Ramos (cell line): ENCODE measurements around the gene KRT6A.
"Not testable (repeated sequence)": the region's sequence is repeated elsewhere in the genome, so short reads cannot be mapped to it uniquely, and the experiment has no call there.

ENCODE experiments used
- in situ Hi-C: fragments of 300-500 bp; cut with MboI; formaldehyde crosslinking; loops from one replicate; pipeline ENCODE4 v1.14.3; 2022; ENCODE audit warnings: low sequenced_read_pairs; ENCODE audit not compliant: unreplicated experiment

The KRT6A gene

DNA sequence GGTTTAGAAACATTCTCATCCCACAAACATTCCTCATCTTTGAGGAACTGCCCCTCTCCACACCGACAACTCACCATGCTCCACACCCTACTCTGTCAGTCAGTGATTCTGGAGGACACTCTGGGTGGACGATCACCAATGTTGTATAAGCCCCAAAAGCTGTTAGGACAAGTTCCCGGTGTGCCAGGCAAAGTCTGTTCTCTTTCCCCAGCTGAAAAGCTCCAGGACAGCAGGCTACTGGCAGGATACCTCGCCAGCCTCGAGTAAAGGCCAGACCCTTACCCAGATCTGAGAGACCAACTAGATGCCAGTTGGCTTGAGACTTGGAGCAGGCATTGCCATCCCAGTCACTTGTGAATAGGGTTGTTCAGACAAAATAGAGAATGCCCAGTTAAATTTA, 15.2 kb upstream of the KRT6A start:
- in situ Hi-C loops: no loop called here

- in situ Hi-C loops: no loop called here
Observed at GRCh38 chr12:52506858-52507715, 14.0 kb upstream of the KRT6A start.

DNA sequence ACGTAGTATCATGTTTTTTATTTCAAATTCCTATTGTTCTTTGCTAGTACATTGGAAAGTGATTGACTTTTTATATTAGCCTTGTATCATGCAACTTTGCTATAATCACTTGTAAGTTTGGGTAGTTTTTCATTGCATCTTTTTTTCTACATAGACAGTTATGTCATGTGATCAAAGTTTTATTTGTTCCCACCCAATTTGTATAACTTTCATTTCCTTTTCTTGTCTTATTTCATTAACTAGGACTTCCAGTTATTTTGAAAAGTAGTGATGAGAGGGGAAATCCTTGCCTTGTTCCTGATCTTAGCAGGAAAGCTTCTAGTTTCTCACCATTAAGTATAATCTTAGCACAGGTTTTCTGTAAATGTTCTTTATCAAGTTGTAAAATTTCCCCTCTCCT, 9.8 kb upstream of the KRT6A start:
- in situ Hi-C loops: no loop called here

- in situ Hi-C loops: no loop called here
Observed at GRCh38 chr12:52501490-52501889, 8.4 kb upstream of the KRT6A start.

DNA sequence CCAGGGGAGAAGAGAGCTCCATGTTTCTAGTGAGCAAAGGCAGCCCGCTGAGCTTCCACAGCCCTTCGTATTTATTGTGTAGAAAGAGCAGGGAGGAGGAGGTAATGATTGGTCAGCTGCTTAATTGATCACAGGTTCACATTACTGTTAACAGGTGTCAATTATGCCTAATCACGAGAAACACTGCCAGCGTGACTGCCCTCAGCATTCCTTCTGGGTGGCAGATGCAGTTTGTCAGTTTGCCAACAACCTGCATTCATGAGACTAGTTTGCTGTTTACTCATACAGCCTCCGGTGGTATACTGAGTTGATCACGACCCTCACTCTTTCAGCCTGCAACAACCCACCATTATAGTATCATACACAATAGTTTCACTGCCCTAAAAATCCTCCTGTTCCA, 7.5 kb upstream of the KRT6A start:
- in situ Hi-C loops: not testable (repeated sequence)

- in situ Hi-C loops: no loop called here
Observed at GRCh38 chr12:52499806-52500560, 6.9 kb upstream of the KRT6A start.

DNA sequence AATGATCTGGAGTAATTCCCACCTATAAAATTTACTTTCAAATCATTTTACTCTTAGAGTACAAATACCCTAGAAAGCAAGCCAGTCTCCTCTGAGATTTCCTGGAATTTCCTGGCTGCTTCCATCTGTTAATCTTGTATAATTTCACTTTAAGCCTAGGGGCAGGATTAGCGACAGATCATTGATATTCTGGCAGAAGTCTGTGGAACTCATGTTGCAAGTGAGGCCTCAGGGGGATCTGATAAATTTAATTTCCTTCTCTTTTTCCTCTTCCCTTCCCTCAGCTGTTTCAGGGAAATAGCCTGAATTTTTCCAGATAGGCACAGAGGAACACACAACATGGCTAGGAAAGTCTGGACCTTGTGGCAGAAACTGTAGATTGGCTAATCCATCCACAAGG, 5.9 kb upstream of the KRT6A start:
- in situ Hi-C loops: no loop called here

DNA sequence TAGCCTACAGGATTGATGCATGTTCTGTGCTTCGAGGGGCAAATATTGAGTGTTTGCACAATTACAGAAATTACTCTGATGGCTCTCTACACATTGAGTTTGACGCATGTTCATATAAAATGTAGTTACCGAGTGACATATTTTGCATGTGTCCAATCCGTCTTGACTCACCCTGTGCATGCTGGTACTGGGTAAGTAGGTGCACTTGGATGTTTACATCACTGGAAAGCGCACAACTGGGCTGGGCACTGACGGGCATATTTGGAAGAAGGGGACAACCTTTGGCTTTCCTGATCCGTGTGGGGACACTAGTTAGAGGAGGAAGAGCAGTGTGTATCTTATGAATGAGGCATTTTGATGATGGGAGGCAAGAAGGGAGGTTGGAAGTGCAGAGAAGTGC, 4.9 kb upstream of the KRT6A start:
- in situ Hi-C loops: no loop called here

GRCh38 chr12:52496590-52497071, 3.6 kb upstream of the KRT6A start:
- in situ Hi-C loops: no loop called here

GRCh38 chr12:52496054-52496453, 3.0 kb upstream of the KRT6A start:
- in situ Hi-C loops: no loop called here

DNA sequence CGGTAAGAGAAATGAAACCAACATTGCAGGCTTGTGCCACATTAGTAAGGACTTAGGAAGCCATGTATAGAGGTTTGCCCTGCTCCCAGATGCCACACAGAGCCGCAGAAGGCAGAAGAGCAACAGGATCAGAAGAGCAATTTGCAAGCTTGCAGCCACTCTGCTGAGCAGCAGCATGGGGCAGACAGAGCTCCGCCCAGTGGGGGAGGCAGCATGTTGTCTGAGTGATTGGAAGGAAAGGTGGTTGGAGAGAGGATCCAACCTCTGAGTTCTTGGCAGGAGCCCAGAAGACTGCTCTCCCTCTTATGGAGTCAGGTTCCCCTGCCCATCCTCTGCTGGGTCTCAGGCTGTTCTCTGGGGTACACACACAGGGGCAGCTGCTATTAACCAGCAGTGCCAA, 2.3 kb upstream of the KRT6A start:
- in situ Hi-C loops: no loop called here

DNA sequence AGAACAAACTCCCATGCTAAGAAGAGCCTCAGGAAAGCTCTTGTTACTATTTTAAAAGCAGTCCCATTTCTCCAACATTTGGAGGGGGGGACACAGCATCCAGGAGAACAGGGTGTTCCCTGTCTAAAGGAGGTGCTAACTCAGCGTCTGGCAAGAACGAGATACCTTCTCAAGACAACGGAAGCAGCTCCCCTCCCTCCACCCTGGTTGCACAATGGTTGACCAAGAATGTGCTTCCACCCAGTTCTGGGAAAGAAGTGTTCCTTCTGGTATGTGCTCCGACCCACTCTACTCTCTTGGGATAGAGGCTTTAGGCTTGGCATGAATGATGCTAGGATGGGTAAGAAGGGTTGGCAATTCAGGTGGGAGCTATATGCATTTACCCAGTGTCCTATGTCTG, 1.5 kb upstream of the KRT6A start:
- in situ Hi-C loops: no loop called here

GRCh38 chr12:52494100-52494499, 1.0 kb upstream of the KRT6A start:
- in situ Hi-C loops: no loop called here

GRCh38 chr12:52492405-52492804, 652 bp downstream of the KRT6A start:
- in situ Hi-C loops: not testable (repeated sequence)

DNA sequence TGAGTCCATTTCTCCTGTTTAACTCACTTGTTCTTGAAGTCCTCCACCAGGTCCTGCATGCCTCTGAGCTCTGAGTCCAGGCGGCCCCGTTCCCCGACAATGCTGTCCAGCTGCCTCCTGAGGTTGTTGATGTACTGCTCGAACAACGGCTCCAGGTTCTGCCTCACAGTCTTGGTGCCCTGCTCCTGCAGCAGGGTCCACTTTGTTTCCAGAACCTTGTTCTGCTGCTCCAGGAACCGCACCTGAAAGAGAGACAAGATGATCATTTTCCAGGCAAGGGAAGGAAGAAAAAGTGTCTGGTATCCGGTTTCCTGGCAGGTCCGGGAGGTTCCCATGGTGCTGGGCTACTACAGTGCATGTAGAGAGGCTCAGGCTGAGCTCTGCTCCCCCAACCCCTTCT, 1.6 kb downstream of the KRT6A start:
- in situ Hi-C loops: not testable (repeated sequence)

DNA sequence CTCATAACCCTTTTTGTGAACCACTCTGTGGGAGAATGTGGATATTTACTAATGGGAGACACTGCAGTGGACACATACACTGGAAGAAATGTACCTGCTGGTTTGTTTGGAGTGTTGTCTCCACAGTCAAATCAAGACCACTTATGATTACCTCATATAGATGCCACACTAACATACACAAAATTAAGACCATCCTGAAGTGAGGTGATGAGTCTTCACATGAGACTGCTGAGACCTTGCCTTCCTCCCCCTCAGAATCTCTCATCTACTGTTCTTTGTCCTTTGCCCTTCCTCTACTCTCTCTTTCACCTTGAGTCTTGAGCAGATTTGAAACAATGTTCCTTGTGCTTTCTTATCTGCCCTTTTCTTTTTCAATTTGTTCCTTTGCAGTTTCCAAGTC, 4.3 kb downstream of the KRT6A start:
- in situ Hi-C loops: no loop called here

- in situ Hi-C loops: not testable (repeated sequence)
Observed at GRCh38 chr12:52487744-52488443, 5.2 kb downstream of the KRT6A start.

DNA sequence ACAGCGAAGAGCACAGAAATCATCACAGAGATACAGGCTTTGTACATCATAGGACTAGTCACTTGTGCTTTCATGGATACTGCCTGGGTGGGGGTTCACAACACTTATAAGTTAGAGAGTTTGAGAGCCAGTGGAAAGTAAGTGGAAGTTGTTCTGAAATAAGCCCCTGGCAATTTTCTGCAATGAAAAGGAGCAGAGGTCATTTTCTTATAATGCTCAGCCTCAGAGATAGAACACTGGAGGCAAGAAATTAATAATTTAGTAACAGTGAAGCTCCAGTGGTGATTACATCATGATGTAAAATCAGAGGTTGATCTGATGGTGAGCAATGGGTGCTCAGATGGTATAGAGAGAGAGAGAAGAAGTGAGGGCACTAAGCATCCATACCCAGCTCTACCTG, 5.8 kb downstream of the KRT6A start:
- in situ Hi-C loops: no loop called here

- in situ Hi-C loops: no loop called here
Observed at GRCh38 chr12:52486166-52487105, 6.6 kb downstream of the KRT6A start.

DNA sequence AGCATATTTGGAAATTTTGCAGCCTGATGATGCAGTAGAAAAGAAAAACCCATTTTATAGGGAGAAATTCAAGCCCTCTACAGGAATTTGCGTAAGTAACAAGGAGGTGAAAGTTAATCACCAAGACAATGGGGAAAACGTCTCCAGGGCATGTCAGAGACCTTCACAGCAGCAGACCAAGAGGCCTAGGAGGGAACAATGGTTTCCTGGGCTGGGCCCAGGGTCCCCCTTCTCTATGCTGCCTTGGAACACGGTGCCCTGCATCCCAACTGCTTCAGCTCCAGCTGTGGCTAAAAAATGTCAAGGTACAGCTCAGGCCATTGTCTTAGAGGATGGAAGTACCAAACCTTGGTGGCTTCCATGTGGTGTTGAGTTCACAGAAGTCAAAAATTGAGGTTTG, 13.0 kb downstream of the KRT6A start:
- in situ Hi-C loops: no loop called here
